AG10803 (cell line): ENCODE data around the gene GALNT7.

Experiments used
- DNase-seq: peaks from one replicate; pipeline ENCODE4 v3.0.0; 2010; ENCODE audit warnings: low read depth
- H3K4me3 ChIP-seq: 2 replicates; pipeline ENCODE4 v1.5.1; 2011; ENCODE audit warnings: mild to moderate bottlenecking, low read length, control low read depth
- CTCF ChIP-seq: conservative IDR thresholded peaks from 2 replicates; pipeline ENCODE4 v1.5.1; 2011; ENCODE audit warnings: mild to moderate bottlenecking, low read length, control low read depth, inconsistent platforms

GALNT7 gene

DNA sequence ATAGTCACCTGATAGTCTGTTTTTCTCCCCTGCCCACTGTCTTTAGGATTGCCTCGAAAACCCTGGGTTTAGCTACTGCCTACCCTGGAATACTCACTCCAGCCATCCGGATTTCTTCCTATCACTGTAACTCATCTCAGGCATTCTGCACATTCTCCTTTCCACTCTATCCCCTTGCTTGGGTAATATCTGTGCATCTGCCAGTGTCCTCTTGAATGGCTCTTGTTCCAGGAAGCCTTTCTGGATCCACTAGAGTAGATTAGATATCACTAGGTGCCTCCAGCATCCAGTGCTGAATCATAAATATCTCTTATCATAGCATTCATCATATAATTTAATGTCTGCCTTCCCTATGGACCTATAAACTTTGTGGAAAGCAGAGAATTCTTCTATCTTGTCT is 17.1 kb upstream of the GALNT7 start:
- DNase-seq = no peak
- TF ChIP-seq CTCF = no peak
- no peak overlapping the region for H3K4me3 ChIP-seq

DNA sequence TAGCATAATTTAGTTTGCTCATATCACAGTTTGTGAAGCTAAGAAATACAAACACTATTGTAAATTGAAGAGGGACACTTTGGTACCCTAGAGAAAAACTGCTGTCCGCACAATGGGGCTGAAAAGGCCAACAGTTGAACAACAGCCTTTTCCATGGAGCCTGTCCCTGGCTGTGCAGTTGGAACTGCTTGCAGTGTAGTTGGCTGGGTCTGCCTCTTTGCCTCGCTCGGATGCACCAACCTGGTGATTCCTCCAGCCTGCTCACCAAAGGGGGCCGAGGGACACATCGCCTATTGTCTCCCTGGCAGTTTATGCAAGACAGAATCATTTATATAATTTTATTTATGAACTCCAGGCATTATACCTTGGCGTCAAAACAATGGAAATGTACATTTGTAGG is 16.5 kb upstream of the GALNT7 start:
- no peak for TF ChIP-seq CTCF
- DNase-seq = no peak

DNA sequence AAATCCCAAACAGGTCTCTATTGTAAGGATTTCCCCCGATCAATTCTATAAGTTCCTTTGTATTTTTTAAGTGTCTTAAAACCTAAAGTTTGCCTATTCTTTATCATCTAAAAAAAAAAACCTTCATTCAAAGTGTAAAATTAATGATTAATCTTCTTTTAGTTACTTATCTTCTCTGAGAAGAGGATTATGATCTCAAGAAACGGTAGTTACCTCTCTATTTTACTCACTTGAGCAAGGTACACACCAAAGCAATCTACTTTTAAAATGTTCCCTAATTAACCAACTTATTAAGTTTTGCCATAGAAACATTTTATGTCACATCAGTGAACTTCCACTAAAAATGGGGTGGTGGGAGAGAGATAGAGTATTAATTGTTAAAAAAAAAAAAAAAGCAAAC is 15.2 kb upstream of the GALNT7 start:
- TF ChIP-seq CTCF = no peak
- no peak for DNase-seq

More for the DNA sequence above, 16.5 kb upstream of the GALNT7 start:
- H3K4me3 ChIP-seq = no peak overlapping the region

DNA sequence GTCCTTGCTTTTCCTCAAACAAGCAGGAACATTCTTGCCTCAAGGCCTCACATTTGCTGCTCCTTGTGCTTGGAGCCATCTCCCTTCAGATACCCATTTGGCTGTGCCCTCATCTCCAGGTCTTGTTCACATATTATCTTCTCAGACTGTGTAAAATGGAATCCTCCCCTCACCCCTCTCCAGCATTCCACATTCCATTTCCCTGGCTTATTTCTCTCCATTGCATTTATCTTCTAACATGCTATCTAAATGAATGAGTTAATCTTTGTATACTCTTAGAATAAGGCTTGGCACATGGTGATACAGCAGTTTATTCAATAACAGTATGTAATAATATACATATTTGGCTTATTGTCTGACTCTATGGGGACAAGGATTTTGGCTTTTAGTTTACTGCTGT is 8.8 kb upstream of the GALNT7 start:
- DNase-seq = no peak
- no peak for TF ChIP-seq CTCF
- no peak overlapping the region for H3K4me3 ChIP-seq

More for the DNA sequence above, 15.2 kb upstream of the GALNT7 start:
- H3K4me3 ChIP-seq = no peak overlapping the region

DNA sequence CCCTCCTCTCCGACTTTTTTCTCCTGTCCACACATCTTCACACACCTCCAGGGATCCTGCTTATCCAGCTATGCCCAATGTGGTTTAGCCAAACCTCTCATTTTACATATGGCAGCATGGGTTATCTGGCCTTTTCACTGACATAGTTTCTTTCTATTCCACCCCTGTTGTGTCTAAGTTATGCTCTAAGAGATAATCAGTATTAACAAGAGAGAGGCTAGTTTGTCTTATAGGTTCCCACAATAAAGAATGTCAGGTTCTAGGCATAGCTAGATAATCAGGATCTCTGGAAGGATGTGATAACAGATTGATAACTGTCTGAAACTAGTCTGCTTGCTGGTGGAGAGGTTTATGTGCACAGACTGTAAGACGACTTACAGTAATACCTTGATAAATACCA is 7.7 kb upstream of the GALNT7 start:
- no peak for TF ChIP-seq CTCF
- DNase-seq = no peak
- H3K4me3 ChIP-seq = no peak overlapping the region

GRCh38 chr4:173161311-173161710 is 7.3 kb upstream of the GALNT7 start:
- H3K4me3 ChIP-seq = no peak overlapping the region
- TF ChIP-seq CTCF = no peak
- DNase-seq = no peak

DNA sequence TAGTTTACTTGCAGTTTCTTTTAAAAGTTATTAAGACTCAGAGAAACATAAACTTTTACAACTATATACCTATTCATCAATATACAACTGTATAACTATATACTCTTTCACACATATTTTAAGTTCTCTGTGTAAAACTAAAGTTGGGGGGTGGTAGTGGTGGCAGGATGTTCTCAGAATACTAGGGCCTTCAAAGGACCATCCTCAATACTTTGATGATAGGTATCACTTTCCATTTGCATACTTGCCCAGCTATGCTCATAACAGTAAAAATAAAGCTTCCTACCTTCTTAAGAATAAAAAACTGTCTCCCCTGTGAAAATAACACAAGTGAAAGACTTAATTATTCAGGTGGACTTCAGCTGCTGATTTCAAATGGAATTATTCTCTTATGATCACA is 2.9 kb upstream of the GALNT7 start:
- H3K4me3 ChIP-seq = no peak overlapping the region
- no peak for TF ChIP-seq CTCF
- DNase-seq = no peak
